ENCODE data around the gene TEX14.

Gene TEX14

DNA sequence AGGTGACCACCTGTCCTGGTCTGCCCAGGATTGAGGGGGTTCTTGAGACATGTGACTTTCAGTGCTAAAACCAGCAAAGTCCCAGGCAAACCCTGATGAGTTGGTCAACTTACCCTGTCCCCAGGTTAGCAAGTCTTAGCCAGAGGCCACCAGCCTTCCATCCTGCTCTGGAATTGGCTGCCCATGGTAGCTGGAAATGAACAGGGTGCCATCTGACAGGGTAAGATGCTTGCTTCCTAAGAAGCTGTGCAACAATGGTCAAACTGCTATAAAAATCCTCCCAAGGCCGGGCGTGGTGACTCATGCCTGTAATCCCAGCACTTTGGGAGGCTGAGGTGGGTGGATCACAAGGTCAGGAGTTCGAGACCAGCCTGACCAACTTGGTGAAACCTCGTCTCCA, 154.6 kb downstream of the TEX14 start:
- DNase-seq (ENCODE audit: low read depth in 1 of 2, low spot score in 1 of 2) = no peak
- H3K27me3 ChIP-seq (ENCODE audit: insufficient read depth, poor library complexity, severe bottlenecking) = peaks cover 5% of the 10 kb centered on the region
- H3K27ac ChIP-seq (replicated peaks) = no peak overlapping the region
- no peak overlapping the region for H3K4me3 ChIP-seq (replicated peaks; ENCODE audit: insufficient read depth, low read length)
- TF ChIP-seq, protein P1, sequence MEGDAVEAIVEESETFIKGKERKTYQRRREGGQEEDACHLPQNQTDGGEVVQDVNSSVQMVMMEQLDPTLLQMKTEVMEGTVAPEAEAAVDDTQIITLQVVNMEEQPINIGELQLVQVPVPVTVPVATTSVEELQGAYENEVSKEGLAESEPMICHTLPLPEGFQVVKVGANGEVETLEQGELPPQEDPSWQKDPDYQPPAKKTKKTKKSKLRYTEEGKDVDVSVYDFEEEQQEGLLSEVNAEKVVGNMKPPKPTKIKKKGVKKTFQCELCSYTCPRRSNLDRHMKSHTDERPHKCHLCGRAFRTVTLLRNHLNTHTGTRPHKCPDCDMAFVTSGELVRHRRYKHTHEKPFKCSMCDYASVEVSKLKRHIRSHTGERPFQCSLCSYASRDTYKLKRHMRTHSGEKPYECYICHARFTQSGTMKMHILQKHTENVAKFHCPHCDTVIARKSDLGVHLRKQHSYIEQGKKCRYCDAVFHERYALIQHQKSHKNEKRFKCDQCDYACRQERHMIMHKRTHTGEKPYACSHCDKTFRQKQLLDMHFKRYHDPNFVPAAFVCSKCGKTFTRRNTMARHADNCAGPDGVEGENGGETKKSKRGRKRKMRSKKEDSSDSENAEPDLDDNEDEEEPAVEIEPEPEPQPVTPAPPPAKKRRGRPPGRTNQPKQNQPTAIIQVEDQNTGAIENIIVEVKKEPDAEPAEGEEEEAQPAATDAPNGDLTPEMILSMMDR (IDR thresholded peaks at IDR 0.05; ENCODE audit: insufficient read depth, low read length) = no peak
- TF ChIP-seq, protein P2, sequence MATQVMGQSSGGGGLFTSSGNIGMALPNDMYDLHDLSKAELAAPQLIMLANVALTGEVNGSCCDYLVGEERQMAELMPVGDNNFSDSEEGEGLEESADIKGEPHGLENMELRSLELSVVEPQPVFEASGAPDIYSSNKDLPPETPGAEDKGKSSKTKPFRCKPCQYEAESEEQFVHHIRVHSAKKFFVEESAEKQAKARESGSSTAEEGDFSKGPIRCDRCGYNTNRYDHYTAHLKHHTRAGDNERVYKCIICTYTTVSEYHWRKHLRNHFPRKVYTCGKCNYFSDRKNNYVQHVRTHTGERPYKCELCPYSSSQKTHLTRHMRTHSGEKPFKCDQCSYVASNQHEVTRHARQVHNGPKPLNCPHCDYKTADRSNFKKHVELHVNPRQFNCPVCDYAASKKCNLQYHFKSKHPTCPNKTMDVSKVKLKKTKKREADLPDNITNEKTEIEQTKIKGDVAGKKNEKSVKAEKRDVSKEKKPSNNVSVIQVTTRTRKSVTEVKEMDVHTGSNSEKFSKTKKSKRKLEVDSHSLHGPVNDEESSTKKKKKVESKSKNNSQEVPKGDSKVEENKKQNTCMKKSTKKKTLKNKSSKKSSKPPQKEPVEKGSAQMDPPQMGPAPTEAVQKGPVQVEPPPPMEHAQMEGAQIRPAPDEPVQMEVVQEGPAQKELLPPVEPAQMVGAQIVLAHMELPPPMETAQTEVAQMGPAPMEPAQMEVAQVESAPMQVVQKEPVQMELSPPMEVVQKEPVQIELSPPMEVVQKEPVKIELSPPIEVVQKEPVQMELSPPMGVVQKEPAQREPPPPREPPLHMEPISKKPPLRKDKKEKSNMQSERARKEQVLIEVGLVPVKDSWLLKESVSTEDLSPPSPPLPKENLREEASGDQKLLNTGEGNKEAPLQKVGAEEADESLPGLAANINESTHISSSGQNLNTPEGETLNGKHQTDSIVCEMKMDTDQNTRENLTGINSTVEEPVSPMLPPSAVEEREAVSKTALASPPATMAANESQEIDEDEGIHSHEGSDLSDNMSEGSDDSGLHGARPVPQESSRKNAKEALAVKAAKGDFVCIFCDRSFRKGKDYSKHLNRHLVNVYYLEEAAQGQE (IDR thresholded peaks at IDR 0.05; ENCODE audit: insufficient replicate concordance, low read depth) = no peak
- TF ChIP-seq GABPA (IDR thresholded peaks at IDR 0.05; ENCODE audit: low read depth) (no peak), SPI1 (IDR thresholded peaks at IDR 0.05; ENCODE audit: borderline replicate concordance, low read depth) (no peak), POLR2AphosphoS5 (IDR thresholded peaks at IDR 0.05; ENCODE audit: low read depth) (no peak)

- H3K4me3 ChIP-seq (replicated peaks; ENCODE audit: insufficient read depth, low read length) = no peak overlapping the region
- H3K27me3 ChIP-seq (ENCODE audit: insufficient read depth, poor library complexity, severe bottlenecking) = peaks cover 8% of the 10 kb centered on the region
- H3K27ac ChIP-seq (replicated peaks) = no peak overlapping the region
- TF ChIP-seq, protein P1 (IDR thresholded peaks at IDR 0.05; ENCODE audit: insufficient read depth, low read length) = no peak
- TF ChIP-seq GABPA (IDR thresholded peaks at IDR 0.05; ENCODE audit: low read depth) = no peak
- no peak for TF ChIP-seq POLR2AphosphoS5 (IDR thresholded peaks at IDR 0.05; ENCODE audit: low read depth)
- TF ChIP-seq, protein P2 (IDR thresholded peaks at IDR 0.05; ENCODE audit: insufficient replicate concordance, low read depth) = no peak
- no peak for DNase-seq (ENCODE audit: low read depth in 1 of 2, low spot score in 1 of 2)
These were observed 155.3 kb downstream of the TEX14 start for GRCh38 chr17:58536542-58536941.

DNA sequence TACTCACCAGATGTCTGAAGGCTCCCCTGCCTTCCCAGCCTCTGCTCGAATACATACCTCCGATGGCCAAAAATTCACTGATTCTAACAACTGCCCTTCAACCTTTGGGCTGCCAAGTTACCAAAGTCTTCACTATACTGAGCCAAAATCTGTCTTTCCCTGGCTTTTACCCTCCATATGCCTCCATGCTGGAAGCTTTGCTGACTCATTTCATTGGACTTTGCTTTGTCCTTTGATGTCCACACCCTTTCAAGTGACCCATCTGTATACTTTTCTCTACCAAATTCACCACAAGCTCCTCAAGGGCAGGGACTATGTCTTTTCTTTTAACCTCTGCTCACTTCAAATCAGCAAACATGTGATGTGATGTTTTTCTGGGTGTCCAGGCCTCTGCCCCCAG, 156.4 kb downstream of the TEX14 start:
- Histone ChIP-seq H3K27ac (replicated peaks) (no peak overlapping the region), H3K27me3 (ENCODE audit: insufficient read depth, poor library complexity, severe bottlenecking) (peaks cover 19% of the 10 kb centered on the region), H3K4me3 (replicated peaks; ENCODE audit: insufficient read depth, low read length) (no peak overlapping the region)
- DNase-seq (ENCODE audit: low read depth in 1 of 2, low spot score in 1 of 2) = no peak
- TF ChIP-seq SPI1 (IDR thresholded peaks at IDR 0.05; ENCODE audit: borderline replicate concordance, low read depth) (no peak), GABPA (IDR thresholded peaks at IDR 0.05; ENCODE audit: low read depth) (no peak), POLR2AphosphoS5 (IDR thresholded peaks at IDR 0.05; ENCODE audit: low read depth) (no peak)
- TF ChIP-seq, protein P1 (IDR thresholded peaks at IDR 0.05; ENCODE audit: insufficient read depth, low read length) = no peak
- TF ChIP-seq, protein P2 (IDR thresholded peaks at IDR 0.05; ENCODE audit: insufficient replicate concordance, low read depth) = no peak
